ENCODE results near the gene BCAR3.

BCAR3 gene

GRCh38 chr1:93614541-93614940 lies 67.1 kb downstream of the BCAR3 start:
- DNase-seq: peak; percentile 26

- DNase-seq: no peak
Observed at GRCh38 chr1:93613898-93614297, 67.7 kb downstream of the BCAR3 start.

- DNase-seq: no peak
Observed at GRCh38 chr1:93612510-93612909, 69.1 kb downstream of the BCAR3 start.

- DNase-seq: no peak
Observed at GRCh38 chr1:93611668-93612067, 70.0 kb downstream of the BCAR3 start.

GRCh38 chr1:93609536-93609935 lies 72.1 kb downstream of the BCAR3 start:
- DNase-seq: no peak

GRCh38 chr1:93608187-93609109 lies 73.2 kb downstream of the BCAR3 start:
- DNase-seq: peak; percentile 12

- no peak for DNase-seq
Observed at GRCh38 chr1:93607814-93608186, 73.8 kb downstream of the BCAR3 start.

- DNase-seq: no peak
Observed at GRCh38 chr1:93605812-93606512, 75.7 kb downstream of the BCAR3 start.

GRCh38 chr1:93605026-93605568 lies 76.5 kb downstream of the BCAR3 start:
- no peak for DNase-seq

GRCh38 chr1:93604411-93604810 lies 77.2 kb downstream of the BCAR3 start:
- DNase-seq: no peak

GRCh38 chr1:93603601-93604000 lies 78.0 kb downstream of the BCAR3 start:
- no peak for DNase-seq

- DNase-seq: no peak
Observed at GRCh38 chr1:93603106-93603505, 78.5 kb downstream of the BCAR3 start.

- no peak for DNase-seq
Observed at GRCh38 chr1:93602101-93602500, 79.5 kb downstream of the BCAR3 start.

- no peak for DNase-seq
Observed at GRCh38 chr1:93601686-93602085, 80.0 kb downstream of the BCAR3 start.

GRCh38 chr1:93600663-93601062 lies 81.0 kb downstream of the BCAR3 start:
- no peak for DNase-seq

- no peak for DNase-seq
Observed at GRCh38 chr1:93599479-93599878, 82.2 kb downstream of the BCAR3 start.

GRCh38 chr1:93598861-93599439 lies 82.7 kb downstream of the BCAR3 start:
- DNase-seq: no peak

GRCh38 chr1:93598396-93598795 lies 83.2 kb downstream of the BCAR3 start:
- DNase-seq: no peak

- no peak for DNase-seq
Observed at GRCh38 chr1:93597709-93598108, 83.9 kb downstream of the BCAR3 start.

GRCh38 chr1:93596329-93597089 lies 85.1 kb downstream of the BCAR3 start:
- DNase-seq: no peak

- no peak for DNase-seq
Observed at GRCh38 chr1:93595743-93596142, 85.9 kb downstream of the BCAR3 start.

- DNase-seq: no peak
Observed at GRCh38 chr1:93595266-93595665, 86.4 kb downstream of the BCAR3 start.

- no peak for DNase-seq
Observed at GRCh38 chr1:93594603-93594880, 87.1 kb downstream of the BCAR3 start.

All from NCI-H1694 treated with DMSO at 0.1 percent for 48 hours (cell line).